HepG2 (cell line): Measurements from ENCODE around the gene TMEM217. TPM values are rescaled to one million over a fixed set of nuclear protein-coding genes. Genes with fewer than 3 reads are reported as not detected.

Experiments
- CBX2 ChIP-seq, 2 experiments: fragments of 200-600 bp in 1 of 2; sonication (generic); formaldehyde crosslinking in 1 of 2; IDR thresholded peaks; 2 replicates each; pipeline versions ENCODE4 v1.7.0 to v1.8.1; 2018 to 2022; ENCODE audit warnings: low read depth in 2 of 2, low read length in 1 of 2, mild to moderate bottlenecking in 1 of 2, missing genetic modification reagents in 1 of 2
- HNRNPH1 ChIP-seq: fragments of 200-400 bp; formaldehyde crosslinking; optimal IDR thresholded peaks from 2 replicates; pipeline ENCODE3; 2017; ENCODE audit warnings: mild to moderate bottlenecking, low read depth, low read length
- IRX3 ChIP-seq: sonication (generic); formaldehyde crosslinking; IDR thresholded peaks from 2 replicates; pipeline ENCODE4 v1.8.1; 2023; ENCODE audit warnings: mild to moderate bottlenecking, low read depth, missing genetic modification reagents, borderline replicate concordance
- KDM1A ChIP-seq: IDR thresholded peaks from 2 replicates; pipeline ENCODE4 v1.6.1; 2016; ENCODE audit warnings: missing compliant biosample characterization
- KDM3A ChIP-seq: IDR thresholded peaks from 2 replicates; pipeline ENCODE4 v1.6.1; 2018; ENCODE audit warnings: low read depth, missing compliant biosample characterization
- NFRKB ChIP-seq: fragments of 450-650 bp; IDR thresholded peaks from 2 replicates; pipeline ENCODE4 v1.6.1; 2017
- RARA ChIP-seq: IDR thresholded peaks from 2 replicates; pipeline ENCODE4 v1.6.1; 2016; ENCODE audit warnings: missing genetic modification reagents, missing compliant biosample characterization
- ZBTB2 ChIP-seq: sonication (generic); formaldehyde crosslinking; IDR thresholded peaks from 2 replicates; pipeline ENCODE4 v1.8.0; 2022; ENCODE audit warnings: low read depth, missing genetic modification reagents
- ZBTB20 ChIP-seq: sonication (generic); formaldehyde crosslinking; IDR thresholded peaks from 2 replicates; pipeline ENCODE4 v1.8.1; 2023; ENCODE audit warnings: missing genetic modification reagents, low read depth, mild to moderate bottlenecking, borderline replicate concordance
- ZFY ChIP-seq: sonication (generic); formaldehyde crosslinking; IDR thresholded peaks from 2 replicates; pipeline ENCODE4 v1.4.0; 2020; ENCODE audit warnings: missing genetic modification reagents
- ZNF280B ChIP-seq: sonication (generic); formaldehyde crosslinking; IDR thresholded peaks from 2 replicates; pipeline ENCODE4 v1.5.0; 2020; ENCODE audit warnings: missing genetic modification reagents, mild to moderate bottlenecking, borderline replicate concordance
- ZNF484 ChIP-seq: sonication (generic); formaldehyde crosslinking; IDR thresholded peaks from 2 replicates; pipeline ENCODE4 v1.5.1; 2020; ENCODE audit warnings: mild to moderate bottlenecking, low read depth, missing genetic modification reagents, borderline replicate concordance
- ZNF674 ChIP-seq: sonication (generic); formaldehyde crosslinking; IDR thresholded peaks from 2 replicates; pipeline ENCODE4 v1.5.0; 2020; ENCODE audit warnings: low read depth, mild to moderate bottlenecking, missing genetic modification reagents
- ZNF770 ChIP-seq: sonication (generic); formaldehyde crosslinking; IDR thresholded peaks from 2 replicates; pipeline ENCODE4 v1.5.0; 2020; ENCODE audit warnings: mild to moderate bottlenecking, missing genetic modification reagents
- ZNF816 ChIP-seq: sonication (generic); formaldehyde crosslinking; IDR thresholded peaks from 2 replicates; pipeline ENCODE4 v1.8.0; 2022; ENCODE audit warnings: missing genetic modification reagents, mild to moderate bottlenecking, borderline replicate concordance
- polyA plus RNA-seq, 8 experiments: library from polyadenylated mRNA; depleted of rRNA in 3 of 8; stranded (reverse) in 7 of 8; unstranded in 1 of 8; fragments of >200 nt; fragmentation: Illumina TruSeq in 4 of 8; extraction: Trizol in 4 of 8; gene quantifications; 2 replicates each; pipeline versions ENCODE4 v1.2.1 to v1.2.3, GENCODE V29; 2011 to 2016; ENCODE audit warnings: low read depth in 4 of 8, missing spikeins in 1 of 8, mixed read lengths in 1 of 8; ENCODE audit not compliant: insufficient read depth in 1 of 8
- total RNA-seq, 5 experiments: library from RNA; depleted of rRNA; stranded (reverse); fragments of >200 nt; fragmentation: Illumina TruSeq; extraction: Trizol; gene quantifications; 2 replicates each; pipeline ENCODE4 v1.2.3, GENCODE V29; 2016; ENCODE audit warnings: low read depth in 1 of 5
- TF ChIP-seq, protein P1 (sequence below): sonication (generic); formaldehyde crosslinking; IDR thresholded peaks from 2 replicates; pipeline ENCODE4 v1.9.0; 2021; ENCODE audit warnings: missing genetic modification reagents, mild to moderate bottlenecking, borderline replicate concordance
- TF ChIP-seq, protein P2 (sequence below), 2 experiments: sonication (generic) in 1 of 2; formaldehyde crosslinking in 1 of 2; IDR thresholded peaks; 2 replicates each; pipeline versions ENCODE4 v1.4.0 to v1.6.1; 2016 to 2020; ENCODE audit warnings: borderline replicate concordance in 1 of 2, low read depth in 1 of 2, mild to moderate bottlenecking in 1 of 2, missing genetic modification reagents in 1 of 2

TMEM217 gene
- total and polyA plus RNA-seq, 2 of the 13 experiments (the other 11 are each of a cell fraction or from before 2014, with no cell fraction given): 2.3 to 3.4 TPM

GRCh38 chr6:37208793-37209192 lies 49.2 kb downstream of the TMEM217 start (continued):
- TF ChIP-seq ZNF770 (peak; percentile 67), ZNF280B (CRISPR knock-in tag) (no peak), ZNF816 (CRISPR knock-in tag) (no peak), IRX3 (no peak), NFRKB (no peak), CBX2 (IDR thresholded peaks at IDR 0.05; ENCODE audit: low read depth, low read length) (no peak), CBX2 (CRISPR knock-in tag; IDR thresholded peaks at IDR 0.05; ENCODE audit: low read depth) (no peak), ZFY (no peak), RARA (peak; percentile 25; the same call in 1 of the 2 replicates), HNRNPH1 (no peak), ZBTB2 (CRISPR knock-in tag) (no peak), KDM1A (CRISPR knock-in tag) (no peak), ZBTB20 (CRISPR knock-in tag) (no peak), KDM3A (CRISPR knock-in tag) (no peak), ZNF674 (CRISPR knock-in tag) (no peak), ZNF484 (no peak)
- TF ChIP-seq, protein P1, sequence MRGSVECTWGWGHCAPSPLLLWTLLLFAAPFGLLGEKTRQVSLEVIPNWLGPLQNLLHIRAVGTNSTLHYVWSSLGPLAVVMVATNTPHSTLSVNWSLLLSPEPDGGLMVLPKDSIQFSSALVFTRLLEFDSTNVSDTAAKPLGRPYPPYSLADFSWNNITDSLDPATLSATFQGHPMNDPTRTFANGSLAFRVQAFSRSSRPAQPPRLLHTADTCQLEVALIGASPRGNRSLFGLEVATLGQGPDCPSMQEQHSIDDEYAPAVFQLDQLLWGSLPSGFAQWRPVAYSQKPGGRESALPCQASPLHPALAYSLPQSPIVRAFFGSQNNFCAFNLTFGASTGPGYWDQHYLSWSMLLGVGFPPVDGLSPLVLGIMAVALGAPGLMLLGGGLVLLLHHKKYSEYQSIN (CRISPR knock-in tag): no peak
- TF ChIP-seq, protein P2, sequence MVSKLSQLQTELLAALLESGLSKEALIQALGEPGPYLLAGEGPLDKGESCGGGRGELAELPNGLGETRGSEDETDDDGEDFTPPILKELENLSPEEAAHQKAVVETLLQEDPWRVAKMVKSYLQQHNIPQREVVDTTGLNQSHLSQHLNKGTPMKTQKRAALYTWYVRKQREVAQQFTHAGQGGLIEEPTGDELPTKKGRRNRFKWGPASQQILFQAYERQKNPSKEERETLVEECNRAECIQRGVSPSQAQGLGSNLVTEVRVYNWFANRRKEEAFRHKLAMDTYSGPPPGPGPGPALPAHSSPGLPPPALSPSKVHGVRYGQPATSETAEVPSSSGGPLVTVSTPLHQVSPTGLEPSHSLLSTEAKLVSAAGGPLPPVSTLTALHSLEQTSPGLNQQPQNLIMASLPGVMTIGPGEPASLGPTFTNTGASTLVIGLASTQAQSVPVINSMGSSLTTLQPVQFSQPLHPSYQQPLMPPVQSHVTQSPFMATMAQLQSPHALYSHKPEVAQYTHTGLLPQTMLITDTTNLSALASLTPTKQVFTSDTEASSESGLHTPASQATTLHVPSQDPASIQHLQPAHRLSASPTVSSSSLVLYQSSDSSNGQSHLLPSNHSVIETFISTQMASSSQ (IDR thresholded peaks at IDR 0.05; ENCODE audit: low read depth): no peak
- TF ChIP-seq, protein P2 (CRISPR knock-in tag; IDR thresholded peaks at IDR 0.05; ENCODE audit: borderline replicate concordance): no peak
